Stimulated activated CD4-positive, alpha-beta T cell treated with anti-CD3 and anti-CD28 coated beads, Interleukin-12 subunit alpha, Interleukin-12 subunit beta, amount 100 ng/mL, for 48 hours (primary cell): ENCODE results near the gene ADGRB2.
A peak's percentile ranks its signal among the peaks of the same experiment; 100 is the strongest.

Source experiments
- DNase-seq, 3 donors: peaks; one replicate each; pipeline ENCODE4 v3.0.0-alpha.2; 2020; ENCODE audit warnings: low read depth in 2 of 3, low spot score in 1 of 3

The ADGRB2 gene, protein sequence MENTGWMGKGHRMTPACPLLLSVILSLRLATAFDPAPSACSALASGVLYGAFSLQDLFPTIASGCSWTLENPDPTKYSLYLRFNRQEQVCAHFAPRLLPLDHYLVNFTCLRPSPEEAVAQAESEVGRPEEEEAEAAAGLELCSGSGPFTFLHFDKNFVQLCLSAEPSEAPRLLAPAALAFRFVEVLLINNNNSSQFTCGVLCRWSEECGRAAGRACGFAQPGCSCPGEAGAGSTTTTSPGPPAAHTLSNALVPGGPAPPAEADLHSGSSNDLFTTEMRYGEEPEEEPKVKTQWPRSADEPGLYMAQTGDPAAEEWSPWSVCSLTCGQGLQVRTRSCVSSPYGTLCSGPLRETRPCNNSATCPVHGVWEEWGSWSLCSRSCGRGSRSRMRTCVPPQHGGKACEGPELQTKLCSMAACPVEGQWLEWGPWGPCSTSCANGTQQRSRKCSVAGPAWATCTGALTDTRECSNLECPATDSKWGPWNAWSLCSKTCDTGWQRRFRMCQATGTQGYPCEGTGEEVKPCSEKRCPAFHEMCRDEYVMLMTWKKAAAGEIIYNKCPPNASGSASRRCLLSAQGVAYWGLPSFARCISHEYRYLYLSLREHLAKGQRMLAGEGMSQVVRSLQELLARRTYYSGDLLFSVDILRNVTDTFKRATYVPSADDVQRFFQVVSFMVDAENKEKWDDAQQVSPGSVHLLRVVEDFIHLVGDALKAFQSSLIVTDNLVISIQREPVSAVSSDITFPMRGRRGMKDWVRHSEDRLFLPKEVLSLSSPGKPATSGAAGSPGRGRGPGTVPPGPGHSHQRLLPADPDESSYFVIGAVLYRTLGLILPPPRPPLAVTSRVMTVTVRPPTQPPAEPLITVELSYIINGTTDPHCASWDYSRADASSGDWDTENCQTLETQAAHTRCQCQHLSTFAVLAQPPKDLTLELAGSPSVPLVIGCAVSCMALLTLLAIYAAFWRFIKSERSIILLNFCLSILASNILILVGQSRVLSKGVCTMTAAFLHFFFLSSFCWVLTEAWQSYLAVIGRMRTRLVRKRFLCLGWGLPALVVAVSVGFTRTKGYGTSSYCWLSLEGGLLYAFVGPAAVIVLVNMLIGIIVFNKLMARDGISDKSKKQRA (N-terminal part only)

DNA sequence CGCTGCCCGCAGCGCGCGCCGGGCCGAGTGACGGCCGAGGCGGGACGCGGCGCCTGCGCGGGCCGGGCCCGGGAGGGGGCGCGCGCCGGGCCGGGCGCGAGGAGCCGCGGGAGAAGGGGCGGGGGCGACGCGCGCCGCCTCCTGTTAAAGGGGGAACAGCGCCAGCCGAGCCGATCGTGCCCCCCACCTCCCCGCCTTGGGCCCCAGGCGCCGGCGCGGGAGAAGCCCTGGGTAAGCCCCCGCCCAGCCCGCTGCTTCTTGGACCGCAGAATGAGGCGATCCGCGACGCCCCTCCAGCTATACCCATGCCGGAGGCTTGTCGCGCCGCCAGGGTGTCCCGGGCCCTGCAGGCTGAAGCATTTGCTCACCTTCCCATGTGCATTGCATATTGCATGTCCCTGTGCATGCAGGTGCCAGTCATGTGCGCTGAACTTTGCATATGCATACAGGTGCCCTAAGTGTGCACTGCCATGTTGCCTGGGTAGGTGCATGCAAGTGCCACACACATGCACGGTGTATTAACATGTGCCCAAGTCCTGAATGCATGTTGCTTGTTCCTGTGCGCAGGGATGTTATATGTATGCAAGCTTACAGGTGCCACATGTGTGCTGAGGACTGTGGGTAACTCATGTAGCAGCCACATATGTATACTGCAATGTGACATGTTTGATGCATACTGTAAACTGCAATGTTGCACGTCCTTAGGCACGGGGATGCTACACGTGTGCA is at the start of gene ADGRB2:
Gene ADGRB2 (minus strand): TSS at position 29 of the 729 bp plus-strand sequence. CDS start 7,119 bp downstream, outside the sequence.
- DNase-seq = no peak

DNA sequence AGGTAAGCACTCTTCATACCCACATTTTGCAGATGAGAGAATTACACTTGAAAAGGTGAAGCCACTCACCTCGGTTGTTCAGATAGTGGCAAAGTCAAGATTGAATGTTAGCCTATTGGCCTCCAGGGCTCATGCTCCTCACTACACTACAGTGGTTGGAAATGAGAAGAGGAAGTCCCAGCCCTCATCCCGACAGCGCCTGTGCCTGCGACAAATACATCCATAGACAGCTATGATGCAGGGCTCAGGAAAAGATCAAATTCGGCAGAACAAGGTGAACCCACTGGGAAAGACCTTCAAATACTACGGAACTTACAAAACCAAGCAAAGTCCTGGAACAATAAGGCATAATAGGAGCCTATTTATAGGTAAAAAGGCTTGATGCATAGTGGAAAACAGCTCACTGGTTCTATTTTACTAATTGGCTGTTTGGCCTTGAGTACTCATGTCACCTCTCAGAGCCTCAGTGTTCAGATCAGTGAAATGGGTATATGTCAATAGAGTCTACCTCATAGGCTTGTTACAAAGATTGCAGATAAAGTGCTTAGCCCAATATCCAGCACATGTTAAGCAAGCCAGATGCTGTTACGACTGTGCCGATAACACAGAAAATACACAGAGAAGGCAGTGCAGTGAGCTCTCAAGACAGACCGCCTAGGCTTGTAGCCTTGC is 48.2 kb upstream of the ADGRB2 start:
- DNase-seq = no peak

DNA sequence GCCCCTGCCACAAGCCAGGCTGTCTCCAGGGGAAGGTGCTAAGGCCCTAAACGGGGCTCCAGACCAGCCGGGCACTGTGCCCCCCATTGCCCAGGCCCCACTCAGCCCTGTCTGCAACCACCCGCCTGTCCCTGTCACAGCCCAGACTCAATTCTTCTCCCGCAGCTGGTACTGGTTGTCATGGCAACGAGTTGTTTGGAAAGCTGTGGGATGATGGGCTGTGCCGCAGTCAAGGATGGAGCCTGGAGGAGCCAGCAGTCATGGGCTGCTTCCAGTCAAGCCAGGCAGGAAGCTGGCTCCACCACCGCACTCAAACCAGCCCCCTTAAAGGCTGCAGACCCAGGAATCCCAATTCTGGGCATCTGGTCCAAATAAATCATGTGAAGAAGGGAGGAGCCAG is 47.5 kb upstream of the ADGRB2 start:
- DNase-seq = no peak

DNA sequence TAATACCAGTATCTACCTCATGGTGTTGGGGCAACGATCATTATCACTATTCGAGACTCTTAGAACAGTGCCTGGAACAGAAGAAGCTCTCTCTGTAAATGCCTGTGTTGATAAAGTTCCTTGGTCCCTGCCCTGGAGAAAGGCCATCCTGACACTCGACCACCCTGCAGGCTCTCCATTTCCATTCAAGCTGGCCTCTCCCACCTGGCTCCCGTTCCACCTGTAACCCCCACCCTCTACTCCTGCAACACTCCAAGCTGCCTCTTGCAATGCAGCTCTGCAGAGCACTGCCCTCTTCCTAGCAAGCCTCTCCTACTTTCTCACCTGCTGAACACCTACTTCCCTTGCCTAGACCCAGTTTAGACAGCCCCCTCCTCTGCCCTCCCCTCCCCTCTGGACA is 45.6 kb upstream of the ADGRB2 start:
- no peak for DNase-seq

DNA sequence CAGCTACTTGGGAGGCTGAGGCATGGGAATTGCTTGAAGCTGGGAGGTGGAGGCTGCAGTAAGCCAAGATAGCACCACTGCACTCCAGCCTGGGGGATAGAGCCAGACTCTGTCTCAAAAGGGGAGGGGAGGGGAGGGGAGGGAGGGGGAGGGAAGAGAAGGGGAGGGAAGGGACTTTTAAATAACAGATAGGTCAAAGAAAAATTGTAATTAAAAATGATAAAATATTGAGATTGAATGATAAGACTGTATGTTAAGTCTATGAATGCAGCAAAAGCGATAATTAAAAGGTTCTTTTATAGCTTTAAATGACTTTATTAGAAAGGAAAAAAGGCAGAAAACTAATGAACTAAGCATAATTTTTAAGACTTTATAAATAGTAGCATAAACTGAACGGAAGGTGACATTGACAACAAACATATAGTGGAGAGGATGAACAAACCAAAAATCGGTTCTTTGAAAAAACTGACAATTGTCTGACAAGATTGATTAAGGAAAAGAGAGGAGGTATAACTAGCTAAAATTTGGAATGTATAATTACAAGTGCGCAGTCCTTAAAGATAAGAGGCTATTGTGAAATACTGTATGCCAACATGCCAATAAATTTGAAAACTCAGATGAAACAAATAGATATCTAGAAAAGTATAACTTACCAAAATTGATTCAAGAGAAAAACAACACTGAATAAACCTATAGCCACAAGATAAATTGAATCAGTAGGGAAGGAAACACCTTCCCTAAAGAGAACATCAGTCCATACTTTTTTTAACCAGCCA is 43.3 kb upstream of the ADGRB2 start:
- DNase-seq = no peak

DNA sequence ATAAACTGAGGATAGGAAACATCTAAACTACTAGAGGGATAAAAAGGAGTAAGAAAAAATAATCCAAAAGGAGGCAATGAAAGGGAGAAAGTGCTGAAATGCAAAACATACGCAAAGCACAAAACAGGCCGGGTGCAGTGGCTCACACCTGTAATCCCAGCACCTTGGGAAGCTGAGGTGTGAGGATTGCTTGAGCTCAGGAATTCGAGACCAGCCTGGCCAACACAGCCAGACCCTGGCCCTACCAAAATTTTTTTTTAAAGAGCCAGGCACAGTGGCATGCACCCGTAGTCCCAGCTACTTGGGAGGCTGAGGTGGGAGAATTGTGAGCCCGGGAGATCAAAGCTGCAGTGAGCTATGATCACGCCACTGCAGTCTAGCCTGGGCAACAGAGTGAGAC is 41.2 kb upstream of the ADGRB2 start:
- no peak for DNase-seq

DNA sequence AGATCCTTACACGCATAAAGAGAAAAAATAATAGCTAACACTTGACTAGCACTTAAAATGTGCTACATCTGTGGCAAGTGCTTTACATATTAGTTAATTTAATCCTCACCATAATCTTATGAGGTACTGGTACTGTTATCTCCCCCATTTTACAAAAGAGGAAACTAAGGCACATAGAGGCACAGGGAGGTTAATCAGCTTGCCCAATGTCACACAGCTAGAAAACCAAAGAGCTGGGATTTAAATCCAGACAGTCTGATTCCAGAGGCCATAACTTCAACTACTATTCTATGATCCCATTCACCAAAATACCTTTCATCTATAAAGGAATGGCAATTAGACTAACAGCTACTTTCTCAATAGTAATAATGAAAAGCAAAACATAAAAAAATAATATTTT is 40.0 kb upstream of the ADGRB2 start:
- DNase-seq = no peak

DNA sequence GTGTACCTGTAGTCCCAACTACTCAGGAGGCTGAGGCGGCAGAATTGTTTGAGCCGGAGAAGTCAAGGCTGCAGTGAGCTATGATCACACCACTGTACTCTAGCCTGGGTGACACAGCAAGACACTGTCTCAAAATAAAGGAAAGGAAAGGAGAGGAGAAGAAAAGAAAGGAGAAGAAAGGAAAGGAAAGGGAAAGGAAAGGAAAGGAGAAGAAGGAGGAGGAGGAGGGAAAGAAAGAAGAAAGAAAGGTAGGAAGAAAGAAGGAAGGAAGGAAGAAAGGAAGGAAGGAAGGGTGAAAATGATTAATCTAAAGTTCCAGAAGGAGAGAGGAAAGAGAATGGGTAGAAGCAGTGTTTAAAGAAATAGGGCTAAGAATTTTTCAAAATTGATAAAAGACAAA is 39.5 kb upstream of the ADGRB2 start:
- DNase-seq = no peak

DNA sequence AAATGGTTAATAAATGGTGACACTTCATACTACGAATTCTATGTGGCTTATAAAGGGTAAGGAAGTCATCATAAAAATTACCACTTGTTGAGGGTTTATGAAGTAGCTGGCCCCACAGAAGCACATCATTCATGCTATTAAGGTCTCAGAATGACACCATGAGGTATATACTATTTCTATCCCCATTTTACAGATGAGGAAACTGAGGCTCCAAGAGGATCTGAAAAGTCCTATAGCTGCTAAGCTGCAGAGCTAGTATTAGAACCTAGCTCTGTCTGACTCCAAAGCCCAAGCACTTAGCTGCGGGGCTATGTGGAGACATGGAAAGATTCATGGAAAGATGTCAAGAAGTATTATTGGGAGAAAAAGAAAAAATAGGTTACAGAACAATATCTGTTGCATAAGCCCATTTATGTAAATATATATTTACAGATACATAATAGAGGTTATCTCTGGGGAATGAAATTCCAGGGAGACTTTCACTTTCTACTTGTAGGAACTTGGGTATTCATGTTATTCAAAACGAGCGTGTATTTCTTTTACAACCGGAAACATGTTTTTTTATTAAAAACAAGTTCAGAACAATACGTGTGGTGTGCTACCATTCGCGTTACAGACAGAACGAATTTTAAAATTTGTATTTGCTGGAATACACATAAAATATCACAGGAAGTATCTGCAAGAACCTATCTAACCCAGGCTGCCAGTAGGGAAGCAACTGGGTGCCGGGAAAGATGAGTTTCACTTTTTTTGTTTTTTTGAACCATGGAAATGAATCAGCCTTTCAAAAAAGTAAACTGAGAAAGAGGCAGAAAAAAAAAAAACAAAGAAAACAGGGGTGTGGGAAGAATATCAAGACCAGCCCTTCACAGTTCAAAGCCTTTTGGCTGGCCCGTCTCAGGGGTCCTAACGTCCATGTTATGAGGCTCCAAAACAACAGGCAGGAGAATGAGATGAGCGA is 38.3 kb upstream of the ADGRB2 start:
- no peak for DNase-seq

DNA sequence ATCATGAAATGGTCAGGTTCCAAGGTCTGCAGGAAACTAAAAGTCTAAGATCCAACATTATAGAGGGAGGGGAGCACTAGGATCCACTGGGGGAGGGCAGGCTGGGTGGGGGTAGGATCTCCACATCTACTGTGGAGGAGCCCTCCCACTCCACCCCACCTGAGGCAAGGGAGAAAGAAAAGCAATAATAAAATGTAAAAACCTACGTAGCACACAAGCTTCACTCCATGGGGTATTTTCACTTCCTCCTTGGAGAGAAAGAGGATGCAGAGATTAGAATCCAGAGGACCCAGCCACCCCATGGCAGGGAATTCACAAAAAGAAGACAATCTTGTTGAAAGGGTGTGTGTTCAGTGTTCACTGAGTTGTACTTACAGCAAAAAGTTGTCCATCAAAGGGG is 37.3 kb upstream of the ADGRB2 start:
- no peak for DNase-seq

DNA sequence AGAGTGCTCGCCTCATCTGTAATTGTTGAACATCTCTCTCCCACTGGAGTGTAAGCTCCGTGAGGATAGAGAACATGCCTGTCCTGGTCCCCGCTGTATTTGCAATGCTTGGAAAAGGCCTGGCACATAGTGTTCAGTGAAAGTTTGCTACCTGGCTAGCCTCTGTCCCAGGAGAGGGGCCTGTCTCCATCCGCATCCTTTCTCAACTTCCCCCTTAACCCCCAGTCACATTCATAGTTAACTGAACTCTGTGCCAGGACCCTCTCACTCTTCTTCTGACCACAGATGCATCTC is 36.5 kb upstream of the ADGRB2 start:
- no peak for DNase-seq

DNA sequence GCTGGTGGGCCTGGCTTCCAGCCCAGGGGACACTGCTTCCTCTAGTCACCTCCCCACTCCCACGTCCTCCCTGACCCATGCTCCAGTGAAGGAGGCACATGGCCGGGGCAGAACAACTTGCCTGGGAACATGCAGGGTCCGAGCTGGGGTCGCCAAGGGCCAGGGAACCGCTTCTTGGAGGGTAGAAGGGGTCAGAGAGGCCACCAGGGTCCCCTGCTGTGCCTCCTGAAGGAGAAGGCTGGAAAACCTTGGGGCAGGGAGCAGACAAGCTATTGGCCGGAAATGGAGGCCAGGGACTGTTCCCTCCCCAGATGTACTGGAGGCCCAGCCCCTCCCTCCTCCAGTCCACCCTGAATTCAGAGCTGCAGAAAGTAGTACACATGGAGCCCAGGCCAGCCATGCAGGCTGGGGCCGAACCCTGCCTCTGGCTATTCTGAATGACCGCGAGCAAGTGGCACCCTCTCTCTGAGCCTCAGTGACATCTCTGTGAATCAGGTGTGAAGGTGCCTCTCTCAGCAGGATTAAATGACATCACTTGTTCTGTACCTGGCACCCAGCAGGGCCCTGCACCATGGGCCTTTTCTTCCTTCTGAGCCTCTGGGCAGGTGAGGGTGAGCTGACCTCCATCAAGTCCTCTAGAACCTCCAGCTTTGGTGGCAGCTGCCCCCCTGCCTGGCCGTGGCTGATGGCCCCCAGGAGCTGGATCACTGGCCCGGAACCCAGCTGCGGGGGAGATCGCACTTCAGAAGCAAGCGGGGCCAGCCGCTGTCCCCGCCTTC is 35.9 kb upstream of the ADGRB2 start:
- no peak for DNase-seq

DNA sequence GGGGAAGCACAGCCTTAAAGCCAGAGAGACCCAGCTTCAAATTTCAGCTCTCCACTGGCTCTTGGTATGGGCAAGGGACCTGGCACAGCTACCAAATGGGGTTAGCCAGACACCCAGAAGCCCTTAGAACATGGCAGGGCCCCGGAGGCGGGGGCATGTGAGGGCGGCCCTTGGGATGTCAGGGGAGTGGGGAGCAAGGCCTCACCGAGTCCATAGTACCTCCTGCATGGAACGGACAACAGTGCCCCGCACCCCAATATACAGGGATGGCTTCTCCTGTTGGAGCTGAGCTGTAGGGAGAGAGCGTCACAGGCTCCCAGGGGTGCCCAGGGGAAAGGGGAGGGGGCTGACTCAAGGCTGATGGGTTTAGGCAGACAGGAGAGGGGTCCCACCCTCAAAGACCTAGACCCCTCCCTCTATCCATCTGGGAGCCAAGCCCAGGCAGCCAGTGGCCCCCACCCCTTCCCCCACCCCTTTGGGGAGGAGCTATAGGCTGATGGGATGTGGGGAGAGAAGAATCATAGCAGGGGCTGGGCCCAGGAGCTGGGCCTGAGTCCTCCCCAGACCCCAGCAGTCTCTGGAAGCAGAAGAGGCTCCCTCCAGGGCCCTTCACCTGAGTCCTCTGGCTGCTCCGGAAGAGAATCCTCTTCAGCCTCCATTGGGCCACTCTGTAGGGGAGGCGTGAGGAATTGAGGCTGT is 35.2 kb upstream of the ADGRB2 start:
- DNase-seq = no peak

DNA sequence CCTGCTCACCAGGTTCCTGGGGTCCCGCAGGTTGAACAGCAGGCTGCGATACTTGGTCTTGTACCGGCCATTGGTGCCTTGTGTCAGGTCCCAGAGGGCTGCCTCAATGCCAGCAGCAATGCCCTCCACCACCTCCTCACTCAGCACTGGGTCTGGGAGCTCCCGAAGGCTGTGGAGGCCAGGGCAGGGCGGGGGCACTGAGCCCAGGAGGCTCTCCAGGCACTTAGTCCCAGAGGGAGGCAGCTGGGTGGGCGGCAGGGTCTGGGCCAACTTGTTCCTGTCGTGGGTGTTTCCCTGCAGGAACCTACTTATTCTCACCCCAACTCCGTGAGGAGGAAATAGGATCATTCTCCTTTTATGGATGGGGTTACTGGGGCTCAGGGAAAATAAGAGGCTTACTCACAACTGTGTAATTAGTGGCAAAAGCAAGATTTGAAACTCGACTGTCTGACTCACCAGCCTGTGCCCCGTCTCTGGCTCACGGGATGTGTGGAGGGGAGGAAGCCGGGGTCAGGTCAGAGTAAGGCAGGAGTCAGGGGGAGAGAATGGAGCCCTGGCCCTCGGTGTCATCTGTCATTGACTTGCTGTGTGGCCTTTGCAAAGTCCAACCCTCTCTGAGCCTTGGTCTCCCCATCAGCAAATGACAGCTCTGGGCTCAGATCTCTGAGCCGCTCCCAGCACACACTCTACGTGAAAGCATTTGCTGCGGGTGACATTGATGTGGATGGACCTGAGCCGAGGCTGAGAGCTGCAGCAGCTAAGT is 34.5 kb upstream of the ADGRB2 start:
- DNase-seq = peak in 2 of 3 donors; percentile 34 to 42

DNA sequence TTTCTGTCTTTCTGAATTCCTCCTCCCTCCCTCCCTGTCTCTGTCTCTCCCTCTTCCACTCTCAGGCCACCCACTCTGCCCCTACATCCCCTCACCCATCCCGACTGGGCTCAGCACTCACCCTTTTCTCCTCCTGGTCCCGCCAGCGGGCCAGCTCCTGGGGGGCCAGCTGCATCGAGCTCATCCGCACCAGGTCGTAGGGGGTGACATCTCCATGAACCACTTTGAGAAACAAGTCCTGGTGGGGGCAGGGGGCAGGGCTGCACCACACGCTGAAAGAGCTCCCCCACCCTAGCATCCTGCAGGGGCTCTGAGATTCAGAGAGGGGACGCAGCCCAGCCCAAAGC is 33.9 kb upstream of the ADGRB2 start:
- no peak for DNase-seq

DNA sequence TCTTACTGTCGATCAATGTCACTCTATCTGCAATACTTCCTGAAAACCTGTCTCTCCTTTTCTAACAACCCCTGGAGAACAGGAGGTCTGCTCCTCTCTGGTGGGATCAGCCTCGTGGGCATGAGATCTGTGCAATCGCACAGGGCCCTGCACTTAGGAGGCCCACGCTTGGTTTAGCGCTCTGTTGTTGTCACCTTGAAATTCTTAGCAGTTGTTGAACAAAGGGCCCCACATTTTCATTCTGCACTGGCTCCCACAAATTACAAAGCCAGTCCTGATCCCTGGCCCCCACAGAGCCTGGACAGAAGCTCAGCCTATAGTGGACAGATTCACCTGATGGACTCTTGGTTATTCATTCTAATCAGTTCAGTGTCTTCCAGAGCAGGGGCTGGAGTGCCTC is 33.1 kb upstream of the ADGRB2 start:
- DNase-seq = no peak

DNA sequence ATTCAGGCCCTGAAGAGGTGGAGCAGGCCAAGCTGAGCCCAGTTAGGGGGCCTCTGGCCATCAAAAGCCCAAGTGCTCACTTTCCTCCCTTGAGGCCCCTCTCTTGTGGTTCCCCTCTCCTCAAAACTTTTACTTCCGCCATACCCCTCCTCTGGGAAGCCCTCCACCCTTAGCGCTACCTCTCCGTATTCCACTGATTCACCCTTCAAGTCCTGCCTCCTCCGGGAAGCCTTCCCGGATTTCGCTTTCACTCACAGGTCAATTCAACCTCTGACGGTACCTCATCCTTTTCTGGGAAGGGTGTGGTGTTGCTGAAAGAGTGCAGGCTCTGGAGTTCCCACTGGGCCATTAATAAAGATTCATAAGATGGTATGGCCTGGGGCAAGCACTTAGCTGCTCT is 32.6 kb upstream of the ADGRB2 start:
- DNase-seq = no peak
